GM12875 (cell line): ENCODE results near the gene SMAP2.

Source experiments
- H3K4me3 ChIP-seq: one replicate; pipeline ENCODE4 v1.5.1; 2011; ENCODE audit warnings: low read depth, low read length, control low read depth
- CTCF ChIP-seq: IDR thresholded peaks from 2 replicates; pipeline ENCODE4 v1.5.1; 2011; ENCODE audit warnings: low read depth, mild to moderate bottlenecking, control low read depth, inconsistent platforms, low read length, moderate library complexity, borderline replicate concordance; ENCODE audit not compliant: insufficient read depth

SMAP2 gene

DNA sequence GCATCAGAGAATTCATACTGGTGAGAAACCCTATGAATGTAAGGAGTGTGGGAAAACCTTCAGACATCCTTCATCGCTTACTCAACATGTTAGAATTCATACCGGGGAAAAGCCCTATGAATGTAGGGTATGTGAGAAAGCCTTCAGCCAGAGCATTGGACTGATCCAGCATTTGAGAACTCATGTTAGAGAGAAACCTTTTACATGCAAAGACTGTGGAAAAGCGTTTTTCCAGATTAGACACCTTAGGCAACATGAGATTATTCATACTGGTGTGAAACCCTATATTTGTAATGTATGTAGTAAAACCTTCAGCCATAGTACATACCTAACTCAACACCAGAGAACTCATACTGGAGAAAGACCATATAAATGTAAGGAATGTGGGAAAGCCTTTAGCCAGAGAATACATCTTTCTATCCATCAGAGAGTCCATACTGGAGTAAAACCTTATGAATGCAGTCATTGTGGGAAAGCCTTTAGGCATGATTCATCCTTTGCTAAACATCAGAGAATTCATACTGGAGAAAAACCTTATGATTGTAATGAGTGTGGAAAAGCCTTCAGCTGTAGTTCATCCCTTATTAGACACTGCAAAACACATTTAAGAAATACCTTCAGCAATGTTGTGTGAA is 89.5 kb downstream of the SMAP2 start:
- H3K4me3 ChIP-seq = no peak overlapping the region
- TF ChIP-seq CTCF = no peak

- no peak overlapping the region for H3K4me3 ChIP-seq
- TF ChIP-seq CTCF = no peak
These were observed 95.8 kb downstream of the SMAP2 start for GRCh38 chr1:40469327-40469726.
